ENCODE data around the gene BROX. TPM values are rescaled to one million over a fixed set of nuclear protein-coding genes. Genes with fewer than 3 reads are reported as not detected.

Gene BROX
- total RNA-seq, 1 experiment from 2014 or later, result 99.1 TPM

DNA sequence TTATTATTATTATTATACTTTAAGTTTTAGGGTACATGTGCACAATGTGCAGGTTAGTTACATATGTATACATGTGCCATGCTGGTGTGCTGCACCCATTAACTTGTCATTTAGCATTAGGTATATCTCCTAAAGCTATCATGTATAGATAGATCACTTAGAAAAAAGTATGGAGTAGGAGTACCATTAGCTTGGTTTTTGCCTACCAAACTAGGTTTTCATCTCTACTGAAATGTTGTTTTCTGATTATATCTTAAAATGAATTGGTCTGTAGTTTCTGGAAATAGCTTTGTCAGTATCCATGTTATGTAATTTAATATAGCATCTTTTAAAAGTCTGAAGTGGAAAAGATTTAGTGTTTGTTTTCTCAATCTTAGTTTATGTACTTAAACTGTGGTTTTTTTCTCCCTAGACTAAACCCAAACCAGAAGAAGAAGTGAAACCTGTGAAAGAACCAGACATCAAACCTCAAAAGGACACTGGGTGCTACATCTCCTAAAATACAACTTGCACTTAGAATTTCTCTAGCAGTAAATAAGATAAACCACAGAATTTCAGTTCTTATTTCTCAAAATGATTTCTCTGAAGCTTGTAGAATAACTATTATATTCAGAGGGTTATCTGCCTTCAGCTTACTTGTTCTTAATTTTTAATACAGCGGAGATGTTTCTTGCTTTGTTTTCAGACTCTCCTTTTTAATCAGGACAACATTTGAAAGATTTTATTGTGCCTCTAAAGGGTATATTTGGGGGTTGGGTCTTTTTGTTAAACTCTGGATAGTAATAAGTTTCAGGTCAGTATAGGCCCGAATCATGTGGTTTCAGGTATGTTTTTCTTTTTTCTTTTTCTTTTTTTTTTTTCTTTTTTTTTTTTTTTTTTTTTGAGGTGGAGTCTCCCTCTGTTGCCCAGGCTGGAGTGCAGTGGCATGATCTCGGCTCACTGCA lies 20.1 kb downstream of the BROX start:
- ChIA-PET CTCF (no interaction called here), POLR2A (ENCODE audit: unreplicated experiment) (no interaction called here)
- Histone ChIP-seq H3K79me2 (ENCODE audit: low read depth) (no peaks in the 10 kb centered on the region), H3K4me1 (replicated peaks; ENCODE audit: insufficient read depth) (peaks cover 7% of the 10 kb centered on the region; the same call in 1 of the 2 replicates), H3K4me3 (no peak overlapping the region), H3K27me3 (ENCODE audit: insufficient read depth, low read depth) (no peaks in the 10 kb centered on the region), H3K9me2 (ENCODE audit: insufficient read depth) (no peaks in the 10 kb centered on the region), H4K20me1 (ENCODE audit: insufficient read depth) (no peaks in the 10 kb centered on the region), H3K9me3 (ENCODE audit: insufficient read depth, low read depth) (no peaks in the 10 kb centered on the region), H3F3A (ENCODE audit: insufficient read depth, low read depth) (peaks cover 15% of the 10 kb centered on the region; the same call in 1 of the 2 replicates), H2AFZ (no peak overlapping the region), H3K27ac (no peak overlapping the region), H3K36me3 (ENCODE audit: low read depth) (peaks cover 54% of the 10 kb centered on the region), H3K4me2 (no peak overlapping the region)
- no peak for TF ChIP-seq EZH2 (IDR thresholded peaks at IDR 0.05; ENCODE audit: low read depth)
- TF ChIP-seq, protein P1, sequence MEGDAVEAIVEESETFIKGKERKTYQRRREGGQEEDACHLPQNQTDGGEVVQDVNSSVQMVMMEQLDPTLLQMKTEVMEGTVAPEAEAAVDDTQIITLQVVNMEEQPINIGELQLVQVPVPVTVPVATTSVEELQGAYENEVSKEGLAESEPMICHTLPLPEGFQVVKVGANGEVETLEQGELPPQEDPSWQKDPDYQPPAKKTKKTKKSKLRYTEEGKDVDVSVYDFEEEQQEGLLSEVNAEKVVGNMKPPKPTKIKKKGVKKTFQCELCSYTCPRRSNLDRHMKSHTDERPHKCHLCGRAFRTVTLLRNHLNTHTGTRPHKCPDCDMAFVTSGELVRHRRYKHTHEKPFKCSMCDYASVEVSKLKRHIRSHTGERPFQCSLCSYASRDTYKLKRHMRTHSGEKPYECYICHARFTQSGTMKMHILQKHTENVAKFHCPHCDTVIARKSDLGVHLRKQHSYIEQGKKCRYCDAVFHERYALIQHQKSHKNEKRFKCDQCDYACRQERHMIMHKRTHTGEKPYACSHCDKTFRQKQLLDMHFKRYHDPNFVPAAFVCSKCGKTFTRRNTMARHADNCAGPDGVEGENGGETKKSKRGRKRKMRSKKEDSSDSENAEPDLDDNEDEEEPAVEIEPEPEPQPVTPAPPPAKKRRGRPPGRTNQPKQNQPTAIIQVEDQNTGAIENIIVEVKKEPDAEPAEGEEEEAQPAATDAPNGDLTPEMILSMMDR (conservative IDR thresholded peaks at IDR 0.05), result no peak
- BruUV-seq (replicated peaks), result no TSS peak
- intact Hi-C loops (cut with micrococcal nuclease; ENCODE audit: unreplicated experiment), result no loop called here
- no peak for DNase-seq

DNA sequence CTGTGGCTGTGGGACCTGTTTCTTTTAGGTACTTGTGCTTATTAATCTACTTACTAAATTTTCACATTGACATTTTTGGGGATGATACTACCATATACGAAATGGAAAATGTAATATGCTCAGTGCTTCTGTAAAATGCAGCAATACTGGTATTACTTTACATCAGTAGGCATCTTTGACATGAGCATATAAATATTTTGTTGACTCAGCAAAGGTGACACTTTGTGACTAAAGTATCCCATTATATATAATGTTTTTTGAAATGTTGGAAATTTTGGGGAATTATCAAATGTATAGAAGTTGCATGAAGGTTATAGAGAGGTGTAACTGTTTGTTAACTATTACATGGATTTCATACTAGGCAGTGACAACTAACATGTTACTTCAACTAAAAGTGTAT lies 22.4 kb downstream of the BROX start:
- H2AFZ ChIP-seq, result no peak overlapping the region
- H3K4me3 ChIP-seq, result no peak overlapping the region
- H3K27me3 ChIP-seq (ENCODE audit: insufficient read depth, low read depth), result no peaks in the 10 kb centered on the region
- no peak for DNase-seq
- peaks cover 33% of the 10 kb centered on the region for H3K36me3 ChIP-seq (ENCODE audit: low read depth)
- H3K4me2 ChIP-seq, result no peak overlapping the region
- ChIA-PET POLR2A (ENCODE audit: unreplicated experiment) (no interaction called here), CTCF (no interaction called here)
- no peak overlapping the region for H3K27ac ChIP-seq
- H3K9me2 ChIP-seq (ENCODE audit: insufficient read depth), result no peaks in the 10 kb centered on the region
- TF ChIP-seq, protein P1 (conservative IDR thresholded peaks at IDR 0.05), result no peak
- no peak for TF ChIP-seq EZH2 (IDR thresholded peaks at IDR 0.05; ENCODE audit: low read depth)
- peaks cover 7% of the 10 kb centered on the region; the same call in 1 of the 2 replicates for H3K4me1 ChIP-seq (replicated peaks; ENCODE audit: insufficient read depth)
- no peaks in the 10 kb centered on the region for H3K9me3 ChIP-seq (ENCODE audit: insufficient read depth, low read depth)
- no peaks in the 10 kb centered on the region for H4K20me1 ChIP-seq (ENCODE audit: insufficient read depth)
- intact Hi-C loops (cut with micrococcal nuclease; ENCODE audit: unreplicated experiment), result loop anchor here (5.0 kb wide), 1 partner anchor 53 kb away; no protein-coding TSS in a partner anchor
- H3F3A ChIP-seq (ENCODE audit: insufficient read depth, low read depth), result peaks cover 15% of the 10 kb centered on the region; the same call in 1 of the 2 replicates
- no TSS peak for BruUV-seq (replicated peaks)
- H3K79me2 ChIP-seq (ENCODE audit: low read depth), result no peaks in the 10 kb centered on the region

DNA sequence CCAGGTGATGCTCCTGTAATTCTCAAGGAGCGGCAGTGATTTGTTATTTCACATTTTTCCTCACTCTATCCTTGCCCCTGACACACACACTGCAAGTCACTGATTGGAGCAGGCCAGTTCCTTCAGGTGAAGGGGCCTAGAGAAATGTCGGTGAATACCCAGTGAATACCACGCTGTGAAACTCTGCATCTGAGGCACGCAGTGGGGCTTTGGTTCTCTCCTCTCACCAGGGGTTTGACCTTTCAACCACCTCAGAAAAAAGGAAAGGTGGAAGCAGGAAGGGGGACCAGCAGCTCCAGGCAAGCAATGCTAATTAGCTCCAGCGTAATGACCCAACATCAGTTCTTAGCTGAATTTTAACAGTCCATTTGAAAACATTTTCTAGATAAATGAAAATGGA lies 24.1 kb downstream of the BROX start:
- DNase-seq, result no peak
- H3K9me2 ChIP-seq (ENCODE audit: insufficient read depth), result no peaks in the 10 kb centered on the region
- intact Hi-C loops (cut with micrococcal nuclease; ENCODE audit: unreplicated experiment), result loop anchor here (5.0 kb wide), 1 partner anchor 51 kb away; no protein-coding TSS in a partner anchor
- H3K4me2 ChIP-seq, result no peak overlapping the region
- H4K20me1 ChIP-seq (ENCODE audit: insufficient read depth), result no peaks in the 10 kb centered on the region
- ChIA-PET POLR2A (ENCODE audit: unreplicated experiment) (no interaction called here), CTCF (interaction anchor here (0.5 to 0.9 kb wide), 2 partner anchors 129 to 397 kb away, joined by 3 to 6 read pairs; no protein-coding TSS in a partner anchor)
- H3K27ac ChIP-seq, result no peak overlapping the region
- H3K9me3 ChIP-seq (ENCODE audit: insufficient read depth, low read depth), result no peaks in the 10 kb centered on the region
- peaks cover 7% of the 10 kb centered on the region; the same call in 1 of the 2 replicates for H3K4me1 ChIP-seq (replicated peaks; ENCODE audit: insufficient read depth)
- no peaks in the 10 kb centered on the region for H3K27me3 ChIP-seq (ENCODE audit: insufficient read depth, low read depth)
- no peak for TF ChIP-seq EZH2 (IDR thresholded peaks at IDR 0.05; ENCODE audit: low read depth)
- TF ChIP-seq, protein P1 (conservative IDR thresholded peaks at IDR 0.05), result no peak
- peaks cover 23% of the 10 kb centered on the region for H3K36me3 ChIP-seq (ENCODE audit: low read depth)
- no TSS peak for BruUV-seq (replicated peaks)
- H3K4me3 ChIP-seq, result no peak overlapping the region
- H2AFZ ChIP-seq, result no peak overlapping the region
- H3F3A ChIP-seq (ENCODE audit: insufficient read depth, low read depth), result peaks cover 15% of the 10 kb centered on the region; the same call in 1 of the 2 replicates
- no peaks in the 10 kb centered on the region for H3K79me2 ChIP-seq (ENCODE audit: low read depth)
